Measurements from ENCODE around the gene ITGA2B.

DNA sequence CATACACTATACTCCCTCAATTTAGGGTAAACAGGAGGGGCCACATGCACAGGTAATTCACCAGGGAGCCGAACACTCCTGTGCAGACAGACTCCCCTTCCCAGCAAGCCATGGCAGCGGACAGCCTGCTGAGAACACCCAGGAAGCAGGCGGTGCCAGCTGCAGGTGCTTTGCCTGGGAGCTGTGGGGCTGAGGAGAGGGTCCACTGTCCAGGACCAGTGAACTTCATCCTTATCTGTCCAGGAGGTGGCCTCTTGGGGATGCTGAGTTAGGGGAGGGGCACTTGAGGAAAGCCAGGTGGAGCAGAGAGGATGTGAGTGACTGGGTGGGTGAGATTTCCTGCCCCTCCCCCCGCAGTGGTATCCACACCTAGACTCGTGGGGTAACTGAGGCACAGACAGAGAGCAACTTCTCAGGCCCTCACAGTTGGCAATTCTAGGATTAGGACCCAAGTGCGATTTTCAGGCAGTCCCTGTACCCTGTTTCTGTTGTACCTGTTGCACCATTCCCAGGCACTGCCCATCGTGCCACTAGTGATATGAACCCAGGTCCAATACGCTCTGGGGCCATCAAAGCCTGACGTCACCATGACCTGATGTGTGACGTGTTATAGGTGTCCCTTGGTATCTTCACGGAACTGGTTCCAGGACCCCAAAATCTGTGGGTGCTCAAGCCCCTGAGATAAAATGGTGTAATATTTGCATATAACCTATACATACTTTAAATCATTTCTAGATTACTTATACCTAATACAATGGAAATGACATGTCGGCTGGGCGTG is 43.2 kb downstream of the ITGA2B start:
- no peak for TF ChIP-seq CTCF (IDR thresholded peaks at IDR 0.05)
- no peak for TF ChIP-seq EP300 (IDR thresholded peaks at IDR 0.05)
